ENCODE measurements around the gene PRKCSH. TPM values are rescaled to one million over a fixed set of nuclear protein-coding genes. Genes with fewer than 3 reads are reported as not detected.
A peak's percentile ranks its signal among the peaks of the same experiment; 100 is the strongest.

PRKCSH gene
- total and polyA plus RNA-seq, 2 donors (not counting 1 experiment from before 2014, with no cell fraction given), result 259 to 402 TPM

DNA sequence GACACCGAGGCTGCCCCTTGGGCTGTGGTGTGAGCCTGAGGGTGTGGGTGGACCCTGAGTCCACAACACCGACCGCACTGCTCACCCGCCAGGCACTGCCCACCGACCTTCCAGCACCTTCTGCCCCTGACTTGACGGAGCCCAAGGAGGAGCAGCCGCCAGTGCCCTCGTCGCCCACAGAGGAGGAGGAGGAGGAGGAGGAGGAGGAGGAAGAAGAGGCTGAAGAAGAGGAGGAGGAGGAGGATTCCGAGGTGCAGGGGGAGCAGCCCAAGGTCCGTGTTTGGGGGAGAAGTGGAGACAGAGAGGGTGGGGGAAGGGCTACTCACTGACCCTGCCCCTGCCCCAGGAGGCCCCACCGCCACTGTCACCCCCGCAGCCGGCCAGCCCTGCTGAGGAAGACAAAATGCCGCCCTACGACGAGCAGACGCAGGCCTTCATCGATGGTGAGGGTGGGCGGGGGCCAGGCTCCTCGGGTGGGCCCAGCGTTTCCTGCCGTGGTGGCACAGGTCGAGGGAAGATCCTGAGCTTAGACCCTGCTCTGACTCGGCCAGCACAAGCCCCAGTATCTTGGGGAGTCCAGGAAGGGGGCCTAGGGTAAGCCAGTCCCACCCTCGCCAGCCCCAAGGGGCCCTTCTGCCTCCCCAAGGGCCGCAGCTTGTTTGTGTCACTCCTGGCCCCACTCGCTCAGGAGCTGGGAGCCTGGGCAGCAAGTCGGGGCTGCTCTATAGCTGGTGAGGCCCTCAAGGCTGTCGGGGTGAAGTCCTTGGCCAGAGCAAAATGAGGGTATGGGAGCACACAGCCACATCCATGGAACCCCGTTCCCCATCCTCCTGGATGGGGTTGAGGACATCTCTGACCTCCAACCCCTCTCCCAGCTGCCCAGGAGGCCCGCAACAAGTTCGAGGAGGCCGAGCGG, 12.2 kb downstream of the PRKCSH start:
- peaks cover 0 to 68% of the 10 kb centered on the region in 2 experiments for H3K36me3 ChIP-seq (replicated peaks in 1 of 2; ENCODE audit: control extremely low read depth in 1 of 2, control insufficient read depth in 1 of 2, extremely low read depth in 1 of 2, insufficient read depth in 2 of 2, low read length in 1 of 2)
- DNase-seq, result peak; percentile 11
- peaks cover 42% of the 10 kb centered on the region for H4K20me1 ChIP-seq (ENCODE audit: control insufficient read depth, insufficient read depth, low read length, poor library complexity, severe bottlenecking)
- 98% methylated on average over 33 of the region's 35 CpGs for WGBS (ENCODE audit: insufficient coverage)
- Mint-ChIP-seq H3K4me3 (no peak overlapping the region), H3K27ac (no peak overlapping the region), H3K27me3 (no peaks in the 10 kb centered on the region), H3K9me3 (ENCODE audit: insufficient read depth) (no peaks in the 10 kb centered on the region), H3K4me1 (peaks cover 5% of the 10 kb centered on the region)
- H3K4me1 ChIP-seq (ENCODE audit: control insufficient read depth in 2 of 2, insufficient read depth in 2 of 2, low read length in 2 of 2), result peaks cover 0 to 3% of the 10 kb centered on the region in 2 donors
- no peak overlapping the region for H3K27ac ChIP-seq (ENCODE audit: low read length in 2 of 2)
- no peaks in the 10 kb centered on the region for H3K27me3 ChIP-seq (replicated peaks in 1 of 4; ENCODE audit: control extremely low read depth in 1 of 4, control insufficient read depth in 3 of 4, insufficient read depth in 4 of 4, low read length in 3 of 4)
- no peaks in the 10 kb centered on the region for H3K9me3 ChIP-seq (ENCODE audit: control extremely low read depth in 1 of 3, control insufficient read depth in 2 of 3, insufficient read depth in 1 of 3, low read length in 2 of 3)
- peaks cover 5% of the 10 kb centered on the region for H3K79me2 ChIP-seq (ENCODE audit: control insufficient read depth, insufficient read depth, low read length)
- H3K4me2 ChIP-seq (replicated peaks; ENCODE audit: low read depth, low read length, poor library complexity, severe bottlenecking), result no peak overlapping the region
- no peak overlapping the region for H3K9ac ChIP-seq (ENCODE audit: low read length)
- CTCF ChIA-PET, result interaction anchor here (1.1 to 4.2 kb wide), 6 partner anchors 35 to 205 kb away, joined by 3 to 27 read pairs (median 4); no protein-coding TSS in a partner anchor
- TF ChIP-seq, protein P1, sequence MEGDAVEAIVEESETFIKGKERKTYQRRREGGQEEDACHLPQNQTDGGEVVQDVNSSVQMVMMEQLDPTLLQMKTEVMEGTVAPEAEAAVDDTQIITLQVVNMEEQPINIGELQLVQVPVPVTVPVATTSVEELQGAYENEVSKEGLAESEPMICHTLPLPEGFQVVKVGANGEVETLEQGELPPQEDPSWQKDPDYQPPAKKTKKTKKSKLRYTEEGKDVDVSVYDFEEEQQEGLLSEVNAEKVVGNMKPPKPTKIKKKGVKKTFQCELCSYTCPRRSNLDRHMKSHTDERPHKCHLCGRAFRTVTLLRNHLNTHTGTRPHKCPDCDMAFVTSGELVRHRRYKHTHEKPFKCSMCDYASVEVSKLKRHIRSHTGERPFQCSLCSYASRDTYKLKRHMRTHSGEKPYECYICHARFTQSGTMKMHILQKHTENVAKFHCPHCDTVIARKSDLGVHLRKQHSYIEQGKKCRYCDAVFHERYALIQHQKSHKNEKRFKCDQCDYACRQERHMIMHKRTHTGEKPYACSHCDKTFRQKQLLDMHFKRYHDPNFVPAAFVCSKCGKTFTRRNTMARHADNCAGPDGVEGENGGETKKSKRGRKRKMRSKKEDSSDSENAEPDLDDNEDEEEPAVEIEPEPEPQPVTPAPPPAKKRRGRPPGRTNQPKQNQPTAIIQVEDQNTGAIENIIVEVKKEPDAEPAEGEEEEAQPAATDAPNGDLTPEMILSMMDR (IDR thresholded peaks at IDR 0.05), result no peak
- no peak for TF ChIP-seq EZH2 (IDR thresholded peaks at IDR 0.05; ENCODE audit: borderline replicate concordance, insufficient read depth, low read depth, low read length, poor library complexity, severe bottlenecking)
- POLR2A ChIA-PET, result no interaction called here
- intact Hi-C loops (cut with micrococcal nuclease), result no loop called here
- no peak overlapping the region for H2AFZ ChIP-seq (ENCODE audit: insufficient read depth, low read depth, low read length, poor library complexity, severe bottlenecking)
- H3K4me3 ChIP-seq (ENCODE audit: control extremely low read depth in 1 of 5, extremely low read depth in 1 of 5, insufficient read depth in 1 of 5, low read depth in 2 of 5, low read length in 4 of 5), result no peak overlapping the region
- no peak for ATAC-seq (ENCODE audit: low read depth)

- H3K9ac ChIP-seq (ENCODE audit: low read length), result no peak overlapping the region
- H3K27ac ChIP-seq (ENCODE audit: low read length in 2 of 2), result no peak overlapping the region
- ATAC-seq (ENCODE audit: low read depth) (no peak), DNase-seq (peak; percentile 8)
- CTCF ChIA-PET, result interaction anchor here (1.3 to 4.2 kb wide), 4 partner anchors 68 to 154 kb away, joined by 4 to 27 read pairs (median 8); no protein-coding TSS in a partner anchor
- POLR2A ChIA-PET, result no interaction called here
- no peak overlapping the region for H3K4me3 ChIP-seq (ENCODE audit: control extremely low read depth in 1 of 5, extremely low read depth in 1 of 5, insufficient read depth in 1 of 5, low read depth in 2 of 5, low read length in 4 of 5)
- no peak overlapping the region for H3K4me2 ChIP-seq (replicated peaks; ENCODE audit: low read depth, low read length, poor library complexity, severe bottlenecking)
- Mint-ChIP-seq H3K27ac (no peak overlapping the region), H3K27me3 (no peaks in the 10 kb centered on the region), H3K9me3 (ENCODE audit: insufficient read depth) (no peaks in the 10 kb centered on the region), H3K4me3 (no peak overlapping the region), H3K4me1 (peaks cover 8% of the 10 kb centered on the region)
- TF ChIP-seq, protein P1 (IDR thresholded peaks at IDR 0.05), result no peak
- no peak for TF ChIP-seq EZH2 (IDR thresholded peaks at IDR 0.05; ENCODE audit: borderline replicate concordance, insufficient read depth, low read depth, low read length, poor library complexity, severe bottlenecking)
- H3K27me3 ChIP-seq (replicated peaks in 1 of 4; ENCODE audit: control extremely low read depth in 1 of 4, control insufficient read depth in 3 of 4, insufficient read depth in 4 of 4, low read length in 3 of 4), result no peaks in the 10 kb centered on the region
- no peaks in the 10 kb centered on the region for H3K9me3 ChIP-seq (ENCODE audit: control extremely low read depth in 1 of 3, control insufficient read depth in 2 of 3, insufficient read depth in 1 of 3, low read length in 2 of 3)
- peaks cover 40% of the 10 kb centered on the region for H4K20me1 ChIP-seq (ENCODE audit: control insufficient read depth, insufficient read depth, low read length, poor library complexity, severe bottlenecking)
- intact Hi-C loops (cut with micrococcal nuclease), result no loop called here
- WGBS (ENCODE audit: insufficient coverage), result 95% methylated on average over 13 of the region's 13 CpGs
- H3K4me1 ChIP-seq (ENCODE audit: control insufficient read depth in 2 of 2, insufficient read depth in 2 of 2, low read length in 2 of 2), result peaks cover 0 to 3% of the 10 kb centered on the region in 2 donors
- peaks cover 5% of the 10 kb centered on the region for H3K79me2 ChIP-seq (ENCODE audit: control insufficient read depth, insufficient read depth, low read length)
- H2AFZ ChIP-seq (ENCODE audit: insufficient read depth, low read depth, low read length, poor library complexity, severe bottlenecking), result no peak overlapping the region
- peaks cover 0 to 64% of the 10 kb centered on the region in 2 experiments for H3K36me3 ChIP-seq (replicated peaks in 1 of 2; ENCODE audit: control extremely low read depth in 1 of 2, control insufficient read depth in 1 of 2, extremely low read depth in 1 of 2, insufficient read depth in 2 of 2, low read length in 1 of 2)
Measured at GRCh38 chr19:11448410-11448809, 13.0 kb downstream of the PRKCSH start.
